ENCODE data around the gene HEG1. TPM values are rescaled to one million over a fixed set of nuclear protein-coding genes. Genes with fewer than 3 reads are reported as not detected.

The HEG1 gene
- total RNA-seq, 4 donors from 2014 or later, result 13.6 to 22.7 (median 16.8) TPM

DNA sequence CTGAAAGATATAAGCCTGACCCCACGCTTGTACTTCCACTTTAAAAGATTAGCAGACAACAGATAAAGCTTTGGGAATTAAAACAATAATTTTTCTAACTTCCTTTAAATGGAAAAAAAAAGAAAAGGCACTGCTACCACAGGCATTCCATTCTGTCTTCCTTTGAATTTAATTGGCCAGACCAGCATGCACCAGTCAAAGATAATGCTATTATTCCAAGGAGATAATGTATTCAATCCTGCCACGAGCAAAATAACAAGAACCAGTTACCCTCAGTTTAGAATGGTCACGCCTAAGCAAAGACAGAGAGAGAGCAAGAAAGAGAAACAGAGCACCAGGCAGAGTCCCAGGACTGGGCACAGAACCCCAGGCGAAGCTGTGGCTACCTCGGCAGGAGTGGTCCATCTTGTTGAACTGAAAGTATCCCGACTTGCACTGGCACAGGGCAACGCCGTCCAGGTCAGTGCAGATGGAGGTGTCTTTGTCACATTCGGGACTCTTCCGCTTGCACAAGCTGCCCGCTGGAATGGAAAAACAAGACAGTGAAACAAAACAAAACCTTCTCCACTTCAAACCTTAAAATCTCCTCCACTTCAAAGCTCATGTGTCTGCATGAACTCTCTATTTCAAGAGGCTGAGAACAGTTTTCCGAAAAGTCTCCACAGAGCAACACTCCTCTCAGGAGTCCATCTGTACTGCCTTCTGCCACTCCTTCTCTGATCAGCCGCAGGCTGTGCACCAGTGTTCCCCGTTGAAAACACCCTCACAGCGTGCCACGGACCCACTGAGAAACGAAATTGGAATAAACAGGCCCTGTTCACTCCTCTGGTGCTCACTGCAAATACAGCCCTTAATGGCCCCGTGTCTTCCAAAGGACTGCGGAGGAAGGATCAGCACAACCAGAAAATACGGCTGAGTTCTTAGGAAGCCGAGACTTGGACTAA, 58.2 kb downstream of the HEG1 start:
- WGBS, 2 donors, result 89 to 91% methylated on average over 21 of the region's 21 CpGs
- DNase-seq (ENCODE audit: low spot score in 2 of 2), result no peak
- intact Hi-C loops (cut with DNase I; ENCODE audit: low total_unique reads), result loop anchor here (5.0 kb wide), 1 partner anchor 440 kb away; no protein-coding TSS in a partner anchor
- TF ChIP-seq POLR2A (IDR thresholded peaks at IDR 0.05) (no peak), CTCF (IDR thresholded peaks at IDR 0.05) (no peak)
- no peak overlapping the region for H3K4me3 ChIP-seq (ENCODE audit: low read depth, poor library complexity, severe bottlenecking)

DNA sequence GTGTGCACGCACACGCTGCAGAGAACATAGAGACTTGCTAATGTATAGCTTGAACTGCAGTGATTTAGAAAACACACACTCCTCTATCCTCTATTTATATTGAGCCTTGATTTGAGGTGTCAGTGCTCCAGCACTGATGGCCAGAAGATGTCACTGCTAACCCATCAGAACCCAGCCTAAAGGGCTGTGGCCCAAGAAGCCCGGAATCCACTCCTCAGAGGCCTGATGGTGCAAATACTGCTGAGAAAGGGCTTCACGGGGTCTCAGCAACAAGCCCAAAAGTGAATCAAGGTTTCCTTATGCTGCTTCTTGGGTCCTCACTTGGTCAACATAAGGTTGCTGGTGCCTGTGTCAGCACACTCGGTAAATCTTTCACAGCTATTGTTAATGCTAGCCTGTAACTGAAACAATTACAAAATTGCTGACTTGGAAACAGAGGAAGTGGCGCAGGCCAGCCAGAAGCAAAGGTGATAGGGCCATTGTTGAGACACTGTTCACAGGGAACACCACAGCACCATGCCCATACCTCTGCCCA, 60.3 kb downstream of the HEG1 start:
- peak; percentile 47 to 86 for DNase-seq (ENCODE audit: low spot score in 2 of 2)
- intact Hi-C loops (cut with DNase I; ENCODE audit: low total_unique reads), result loop anchor here (5.0 kb wide), 1 partner anchor 442 kb away; no protein-coding TSS in a partner anchor
- no peak overlapping the region for H3K4me3 ChIP-seq (ENCODE audit: low read depth, poor library complexity, severe bottlenecking)
- no peak for TF ChIP-seq POLR2A (IDR thresholded peaks at IDR 0.05)
- TF ChIP-seq CTCF (IDR thresholded peaks at IDR 0.05), result peak in 1 of 3 donors; percentile 34
- 52 to 53% methylated on average over 6 of the region's 6 CpGs for WGBS, 2 donors

DNA sequence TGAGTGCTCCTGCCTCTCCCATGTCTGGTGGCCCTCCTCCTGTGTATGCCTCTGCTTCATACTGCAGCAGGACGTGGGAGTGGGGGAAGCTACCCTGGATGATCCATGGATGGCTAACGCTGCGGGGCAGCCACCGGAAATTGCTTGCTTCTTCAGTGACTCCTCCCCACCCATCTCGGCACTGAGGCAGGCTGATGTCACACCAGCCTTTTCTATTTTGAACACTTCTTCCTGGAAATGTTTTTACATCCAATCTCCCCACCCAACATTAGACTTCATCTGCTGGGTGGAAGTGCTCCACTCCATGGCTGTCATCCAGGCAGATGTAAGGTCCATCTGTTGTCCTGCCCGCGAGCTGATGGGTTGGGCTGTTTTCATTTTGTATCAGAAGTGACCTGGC, 62.3 kb downstream of the HEG1 start:
- no peak overlapping the region for H3K4me3 ChIP-seq (ENCODE audit: low read depth, poor library complexity, severe bottlenecking)
- no peak for TF ChIP-seq CTCF (IDR thresholded peaks at IDR 0.05)
- no peak for TF ChIP-seq POLR2A (IDR thresholded peaks at IDR 0.05)
- WGBS, 2 donors, result 61 to 68% methylated on average over 7 of the region's 7 CpGs
- no peak for DNase-seq (ENCODE audit: low spot score in 2 of 2)
- intact Hi-C loops (cut with DNase I; ENCODE audit: low total_unique reads), result no loop called here

GRCh38 chr3:124992041-124992440, 63.8 kb downstream of the HEG1 start:
- intact Hi-C loops (cut with DNase I; ENCODE audit: low total_unique reads), result no loop called here
- no peak for DNase-seq (ENCODE audit: low spot score in 2 of 2)
- no peak for TF ChIP-seq CTCF (IDR thresholded peaks at IDR 0.05)
- no peak for TF ChIP-seq POLR2A (IDR thresholded peaks at IDR 0.05)
- H3K4me3 ChIP-seq (ENCODE audit: low read depth, poor library complexity, severe bottlenecking), result no peak overlapping the region
- 94 to 97% methylated on average over 5 of the region's 5 CpGs for WGBS, 2 donors

GRCh38 chr3:124986192-124987143, 69.3 kb downstream of the HEG1 start:
- DNase-seq (ENCODE audit: low spot score in 2 of 2), result no peak
- WGBS, 2 donors, result 69 to 70% methylated on average over 7 of the region's 7 CpGs
- TF ChIP-seq CTCF (IDR thresholded peaks at IDR 0.05), result no peak
- no peak for TF ChIP-seq POLR2A (IDR thresholded peaks at IDR 0.05)
- intact Hi-C loops (cut with DNase I; ENCODE audit: low total_unique reads), result no loop called here
- no peak overlapping the region for H3K4me3 ChIP-seq (ENCODE audit: low read depth, poor library complexity, severe bottlenecking)

Measured in lower leg skin (tissue), 4 donors.